CD8-positive, alpha-beta memory T cell (primary cell): ENCODE measurements around the gene STK39. TPM values are rescaled to one million over a fixed set of nuclear protein-coding genes. Genes with fewer than 3 reads are reported as not detected.

Experiments used
- CTCF ChIA-PET: fragments of 350-600 bp; sonication (Branson Sonifier 250); formaldehyde crosslinking; loops from one replicate; lab custom pipeline; 2021; ENCODE audit warnings: antibody characterized with exemption; lab: Charles Lee
- POLR2A ChIA-PET: fragments of 350-600 bp; sonication (Branson Sonifier 250); formaldehyde crosslinking; loops from one replicate; lab custom pipeline; 2021; ENCODE audit warnings: antibody characterized with exemption; lab: Charles Lee
- DNase-seq, 5 donors: peaks; one replicate each; pipeline versions ENCODE4 v3.0.0 to v3.0.0-alpha.2; 2020 to 2022; ENCODE audit warnings: mixed read lengths in 1 of 5
- H3K27ac ChIP-seq: one replicate; pipeline ENCODE4 v1.7.0; 2013; ENCODE audit warnings: low read depth, mild to moderate bottlenecking, low read length, moderate library complexity
- H3K27me3 ChIP-seq: 2 replicates; pipeline ENCODE4 v1.7.0; 2013; ENCODE audit warnings: low read length, mild to moderate bottlenecking; ENCODE audit not compliant: insufficient read depth, poor library complexity, severe bottlenecking
- H3K36me3 ChIP-seq: 2 replicates; pipeline ENCODE4 v1.7.0; 2013; ENCODE audit warnings: mild to moderate bottlenecking, low read length, moderate library complexity; ENCODE audit not compliant: insufficient read depth
- H3K4me1 ChIP-seq: 2 replicates; pipeline ENCODE4 v1.7.0; 2013; ENCODE audit warnings: mild to moderate bottlenecking, low read length, moderate library complexity; ENCODE audit not compliant: insufficient read depth
- H3K4me3 ChIP-seq: 2 replicates; pipeline ENCODE4 v1.7.0; 2013; ENCODE audit warnings: mild to moderate bottlenecking, low read length
- H3K9me3 ChIP-seq: 2 replicates; pipeline ENCODE4 v1.7.0; 2013; ENCODE audit warnings: mild to moderate bottlenecking, low read length
- H3K27ac Mint-ChIP-seq, 8 donors: one replicate each; pipeline ENCODE4 v1.8.0; 2020 to 2021; ENCODE audit warnings: mixed read lengths in 8 of 8, mild to moderate bottlenecking in 6 of 8, inconsistent platforms in 3 of 8, moderate library complexity in 3 of 8
- H3K27me3 Mint-ChIP-seq, 2 donors: one replicate each; pipeline ENCODE4 v1.8.0; 2020 to 2021; ENCODE audit warnings: mixed read lengths in 2 of 2, mild to moderate bottlenecking in 1 of 2, moderate library complexity in 1 of 2
- H3K36me3 Mint-ChIP-seq, 3 donors: one replicate each; pipeline ENCODE4 v1.8.0; 2020 to 2021; ENCODE audit warnings: mixed read lengths in 3 of 3, inconsistent platforms in 1 of 3, mild to moderate bottlenecking in 1 of 3
- H3K4me1 Mint-ChIP-seq, 3 donors: one replicate each; pipeline ENCODE4 v1.8.0; 2020 to 2021; ENCODE audit warnings: mixed read lengths in 3 of 3, inconsistent platforms in 1 of 3, mild to moderate bottlenecking in 1 of 3
- H3K4me3 Mint-ChIP-seq, 7 donors: one replicate each; pipeline ENCODE4 v1.8.0; 2020 to 2021; ENCODE audit warnings: mixed read lengths in 7 of 7, mild to moderate bottlenecking in 6 of 7, moderate library complexity in 4 of 7, inconsistent platforms in 2 of 7
- H3K9me3 Mint-ChIP-seq, 5 donors: one replicate each; pipeline ENCODE4 v1.8.0; 2020 to 2022; ENCODE audit warnings: mixed read lengths in 5 of 5, mild to moderate bottlenecking in 3 of 5, moderate library complexity in 2 of 5, inconsistent platforms in 1 of 5
- polyA plus RNA-seq: library from polyadenylated mRNA; unstranded; fragments of 300-500 nt; fragmentation: Illumina TruSeq; gene quantifications from one replicate; pipeline ENCODE4 v1.2.3, GENCODE V29; 2021
- total RNA-seq, 2 experiments: library from RNA; stranded (reverse); gene quantifications; one replicate each; pipeline ENCODE4 v1.2.3, GENCODE V29; 2021

The STK39 gene
- total and polyA plus RNA-seq, 3 experiments from 2014 or later = 11.2 to 28.3 (median 25.7) TPM

DNA sequence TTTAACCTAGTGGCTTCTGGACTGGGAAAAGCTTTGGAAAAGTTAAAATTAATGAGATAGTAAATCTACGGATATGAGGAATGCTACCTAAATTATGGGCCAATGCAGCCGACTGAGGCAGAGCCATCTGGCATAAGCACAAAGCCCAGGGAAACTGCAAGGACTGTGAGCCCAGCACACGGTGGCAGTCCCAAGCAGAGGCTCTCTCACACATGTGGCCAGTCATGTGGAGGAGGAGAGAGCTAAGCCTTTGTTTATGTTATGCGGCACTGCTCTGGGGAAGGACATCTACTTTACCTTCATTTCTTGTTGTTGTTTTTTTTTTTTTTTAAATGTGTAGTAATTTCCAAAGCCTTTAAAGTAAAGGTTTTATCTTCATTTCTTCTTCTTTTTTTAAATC lies 267.0 kb downstream of the STK39 start:
- ChIA-PET POLR2A (no interaction called here), CTCF (no interaction called here)
- peaks cover 0 to 1% of the 10 kb centered on the region in 2 donors for H3K27me3 Mint-ChIP-seq
- H3K36me3 Mint-ChIP-seq = peaks cover 43 to 72% (median 43%) of the 10 kb centered on the region in 3 donors
- no peak overlapping the region for H3K4me3 Mint-ChIP-seq
- Histone ChIP-seq H3K9me3 (no peaks in the 10 kb centered on the region), H3K27ac (no peak overlapping the region), H3K4me3 (no peak overlapping the region), H3K27me3 (no peaks in the 10 kb centered on the region), H3K36me3 (no peaks in the 10 kb centered on the region), H3K4me1 (no peaks in the 10 kb centered on the region)
- H3K9me3 Mint-ChIP-seq = peaks cover 0 to 3% (median 0%) of the 10 kb centered on the region in 5 donors
- no peak overlapping the region for H3K27ac Mint-ChIP-seq
- DNase-seq = no peak
- peaks cover 0 to 5% (median 2%) of the 10 kb centered on the region in 3 donors for H3K4me1 Mint-ChIP-seq

DNA sequence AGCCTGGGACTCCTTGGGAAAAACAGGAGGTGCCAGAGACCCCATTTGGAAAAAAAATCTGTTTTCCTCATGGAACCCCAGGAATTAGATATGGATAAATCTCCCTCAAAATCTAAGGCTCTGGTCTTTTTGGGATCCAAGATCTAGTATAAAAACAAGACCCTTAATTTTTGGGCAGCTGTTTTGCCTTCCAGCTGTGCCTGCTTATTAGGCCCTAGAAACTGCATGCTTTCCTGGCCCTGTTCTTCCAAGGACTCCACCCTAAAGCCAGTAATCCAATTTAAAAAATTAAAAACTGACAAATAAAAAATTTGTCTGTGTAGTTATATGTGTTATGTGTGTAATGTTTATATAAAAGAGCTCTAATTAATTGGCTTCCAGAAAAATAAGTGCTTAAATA lies 274.6 kb downstream of the STK39 start:
- H3K27ac ChIP-seq = no peak overlapping the region
- peaks cover 0 to 9% (median 9%) of the 10 kb centered on the region in 3 donors for H3K4me1 Mint-ChIP-seq
- no peak overlapping the region for H3K4me3 ChIP-seq
- ChIA-PET POLR2A (no interaction called here), CTCF (interaction anchor here (1.1 kb wide), 1 partner anchor 13 kb away, joined by 3 read pairs; no protein-coding TSS in a partner anchor)
- no peaks in the 10 kb centered on the region for H3K27me3 ChIP-seq
- no peak overlapping the region for H3K4me3 Mint-ChIP-seq
- peaks cover 18 to 40% (median 35%) of the 10 kb centered on the region in 3 donors for H3K36me3 Mint-ChIP-seq
- H3K9me3 ChIP-seq = no peaks in the 10 kb centered on the region
- no peaks in the 10 kb centered on the region for H3K4me1 ChIP-seq
- DNase-seq = no peak
- no peak overlapping the region for H3K27ac Mint-ChIP-seq
- peaks cover 0 to 1% of the 10 kb centered on the region in 2 donors for H3K27me3 Mint-ChIP-seq
- peaks cover 0 to 13% (median 2%) of the 10 kb centered on the region in 5 donors for H3K9me3 Mint-ChIP-seq
- H3K36me3 ChIP-seq = no peaks in the 10 kb centered on the region

DNA sequence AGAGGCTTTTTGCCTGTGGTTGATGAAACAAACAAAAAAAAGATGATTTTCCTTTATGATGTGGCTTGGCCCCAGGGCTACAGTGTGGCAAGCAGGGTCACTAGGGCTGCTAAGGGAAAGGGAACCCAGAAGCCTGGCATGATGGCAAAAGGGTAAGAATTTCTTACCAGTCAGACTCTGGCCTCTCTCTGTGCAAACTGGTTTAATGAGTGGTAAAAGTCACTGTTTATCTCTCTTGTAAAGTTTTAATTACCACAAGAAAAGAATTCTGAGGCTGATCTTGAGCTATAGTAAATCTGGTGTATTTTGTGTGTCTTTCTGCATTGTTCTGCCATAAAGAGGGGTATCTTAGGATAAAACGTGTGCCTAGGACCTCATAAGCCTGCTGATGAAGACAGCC lies 275.4 kb downstream of the STK39 start:
- Histone ChIP-seq H3K4me3 (no peak overlapping the region), H3K27me3 (no peaks in the 10 kb centered on the region), H3K27ac (no peak overlapping the region), H3K36me3 (no peaks in the 10 kb centered on the region), H3K9me3 (no peaks in the 10 kb centered on the region), H3K4me1 (no peaks in the 10 kb centered on the region)
- ChIA-PET CTCF (no interaction called here), POLR2A (no interaction called here)
- Mint-ChIP-seq H3K36me3 (peaks cover 15 to 37% (median 29%) of the 10 kb centered on the region in 3 donors), H3K27ac (no peak overlapping the region), H3K9me3 (peaks cover 0 to 13% (median 2%) of the 10 kb centered on the region in 5 donors), H3K4me3 (no peak overlapping the region), H3K4me1 (peaks cover 0 to 9% (median 9%) of the 10 kb centered on the region in 3 donors), H3K27me3 (no peaks in the 10 kb centered on the region)
- DNase-seq = no peak

DNA sequence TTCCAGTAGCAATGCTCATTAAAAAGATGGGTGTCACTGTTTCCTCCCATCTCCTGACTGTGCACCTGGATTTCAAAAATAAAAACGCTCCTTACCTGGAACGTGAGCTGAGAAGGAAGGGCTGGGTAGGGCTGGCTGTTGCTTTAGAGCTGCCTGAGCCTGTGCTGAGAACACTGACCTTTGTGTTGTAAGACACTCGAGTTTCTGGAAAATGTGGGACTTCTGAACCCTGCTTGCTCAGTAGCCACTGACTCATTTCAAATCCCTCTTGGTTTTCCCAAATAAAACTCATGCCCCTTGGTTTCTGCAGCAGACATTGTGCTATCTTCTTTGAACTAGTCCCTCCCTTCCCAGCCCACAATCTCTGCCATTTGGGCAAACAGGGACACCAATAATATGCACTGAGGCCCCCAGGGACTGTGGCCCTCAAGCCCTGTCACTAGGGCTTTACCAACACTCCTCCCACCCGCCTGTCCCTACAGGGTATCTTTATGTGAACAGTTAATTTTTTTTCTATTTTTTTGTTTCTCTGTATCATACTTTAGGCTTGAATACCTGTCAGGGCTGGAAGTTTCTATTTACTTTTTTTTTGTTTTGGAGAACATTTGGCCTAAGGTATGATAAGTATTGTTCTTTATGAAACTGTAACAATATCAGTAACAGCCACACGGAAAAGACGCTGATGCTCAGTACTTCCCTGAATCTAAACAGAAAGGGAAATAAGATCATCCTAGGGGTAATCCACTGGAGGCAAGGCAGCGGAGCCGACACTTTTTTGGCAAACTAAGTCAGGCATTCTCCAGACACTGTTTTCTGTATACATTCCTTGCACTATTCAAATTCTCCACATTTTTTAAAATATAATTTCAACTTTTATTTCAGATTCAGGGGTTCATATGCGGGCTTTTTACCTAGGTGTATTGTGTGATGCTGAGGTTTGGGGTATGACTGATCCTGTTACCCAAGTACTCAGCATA lies 280.2 kb downstream of the STK39 start:
- H3K27ac Mint-ChIP-seq = peak overlapping the region in 4 of 8 donors; percentile 25 to 47 (median 32)
- H3K36me3 Mint-ChIP-seq = peaks cover 15 to 45% (median 19%) of the 10 kb centered on the region in 3 donors
- Histone ChIP-seq H3K4me3 (no peak overlapping the region), H3K4me1 (no peaks in the 10 kb centered on the region), H3K27ac (no peak overlapping the region), H3K27me3 (no peaks in the 10 kb centered on the region), H3K36me3 (no peaks in the 10 kb centered on the region), H3K9me3 (no peaks in the 10 kb centered on the region)
- peaks cover 0 to 9% (median 6%) of the 10 kb centered on the region in 3 donors for H3K4me1 Mint-ChIP-seq
- no peak overlapping the region for H3K4me3 Mint-ChIP-seq
- ChIA-PET CTCF (no interaction called here), POLR2A (no interaction called here)
- H3K9me3 Mint-ChIP-seq = peaks cover 0 to 7% (median 0%) of the 10 kb centered on the region in 5 donors
- no peak for DNase-seq
- no peaks in the 10 kb centered on the region for H3K27me3 Mint-ChIP-seq

DNA sequence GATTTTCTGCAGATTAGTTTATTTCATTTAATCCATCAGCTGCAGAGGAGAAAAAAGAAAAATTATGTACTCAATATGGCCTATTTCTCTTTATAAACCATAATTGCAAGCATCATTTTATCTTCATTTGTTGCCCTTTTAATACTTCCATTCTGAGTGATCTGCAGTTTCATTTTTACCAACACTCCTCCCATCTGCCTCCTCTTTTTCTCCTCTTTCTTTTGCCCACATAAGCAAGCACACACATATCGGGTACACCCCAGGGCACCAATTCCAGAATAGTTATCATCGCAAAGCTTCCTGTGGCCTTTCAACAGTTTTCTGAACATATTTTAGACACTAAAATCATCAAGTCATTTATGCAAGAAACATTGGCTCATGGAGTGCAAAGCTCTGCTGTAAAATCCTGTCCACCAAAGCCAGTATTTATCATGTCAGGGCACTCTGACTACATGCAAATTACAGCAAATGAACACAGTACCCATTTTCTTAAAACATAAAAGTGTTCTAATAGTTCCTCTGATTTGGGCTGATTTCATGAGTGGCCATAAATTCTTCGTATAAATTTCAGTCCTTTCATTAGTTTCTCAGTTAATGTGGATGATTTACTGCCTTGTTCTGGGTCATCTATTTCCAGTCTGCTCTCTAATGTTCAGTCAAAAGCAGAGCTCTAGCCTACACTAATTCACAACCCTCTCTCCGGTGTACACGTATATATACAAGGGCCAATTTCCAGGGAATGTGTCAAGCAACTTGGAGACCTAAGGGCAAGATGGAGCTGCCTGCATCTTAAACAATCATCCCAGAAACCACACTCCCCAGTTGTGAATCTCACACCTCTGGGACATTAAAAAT lies 281.3 kb downstream of the STK39 start:
- H3K27me3 ChIP-seq = no peaks in the 10 kb centered on the region
- H3K27ac ChIP-seq = no peak overlapping the region
- DNase-seq = no peak
- no peaks in the 10 kb centered on the region for H3K36me3 ChIP-seq
- ChIA-PET CTCF (no interaction called here), POLR2A (no interaction called here)
- H3K4me1 ChIP-seq = no peaks in the 10 kb centered on the region
- peaks cover 0 to 9% (median 6%) of the 10 kb centered on the region in 3 donors for H3K4me1 Mint-ChIP-seq
- no peak overlapping the region for H3K4me3 Mint-ChIP-seq
- H3K27me3 Mint-ChIP-seq = no peaks in the 10 kb centered on the region
- H3K27ac Mint-ChIP-seq = peak overlapping the region in 3 of 8 donors; percentile 5 to 44 (median 18)
- no peaks in the 10 kb centered on the region for H3K9me3 ChIP-seq
- H3K9me3 Mint-ChIP-seq = no peaks in the 10 kb centered on the region
- H3K36me3 Mint-ChIP-seq = peaks cover 12 to 51% (median 21%) of the 10 kb centered on the region in 3 donors
- H3K4me3 ChIP-seq = no peak overlapping the region

DNA sequence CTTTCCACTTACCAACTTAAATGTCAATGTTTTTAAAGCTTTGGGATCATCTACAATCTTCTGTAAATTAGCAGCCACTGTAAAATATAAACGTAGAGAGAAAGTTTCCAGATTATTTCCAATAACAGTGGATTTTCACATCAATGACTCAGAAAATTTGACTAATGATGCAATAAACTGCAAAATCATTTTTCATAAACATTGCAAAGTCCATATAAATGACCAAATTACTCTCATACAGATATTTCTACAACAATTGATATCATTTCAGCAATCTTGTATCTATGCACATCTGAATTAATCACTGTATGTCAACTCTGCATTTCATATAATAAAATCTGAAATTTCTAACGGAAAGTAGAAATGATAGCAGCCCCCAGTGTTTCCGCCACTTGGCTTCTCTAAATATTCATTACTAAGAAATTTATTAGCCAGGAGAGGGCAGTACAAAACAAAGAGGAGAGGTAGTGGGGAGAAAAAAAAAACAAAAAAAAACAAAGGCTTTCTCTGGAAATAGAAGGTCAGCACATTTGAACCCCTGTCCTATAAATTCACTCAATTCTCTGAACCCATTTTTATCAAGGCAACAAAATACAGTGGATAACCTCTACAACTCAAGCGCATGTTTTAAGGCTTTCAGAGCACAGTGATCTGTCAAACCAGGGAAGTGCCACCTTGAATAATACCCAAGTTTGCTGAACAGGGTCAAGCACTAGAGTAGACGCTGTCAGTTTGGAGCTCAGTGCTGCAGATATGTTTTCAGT lies 282.6 kb downstream of the STK39 start:
- H3K27me3 ChIP-seq = no peaks in the 10 kb centered on the region
- no peaks in the 10 kb centered on the region for H3K4me1 ChIP-seq
- H3K27me3 Mint-ChIP-seq = no peaks in the 10 kb centered on the region
- H3K4me1 Mint-ChIP-seq = peaks cover 0 to 8% (median 4%) of the 10 kb centered on the region in 3 donors
- no peak overlapping the region for H3K4me3 Mint-ChIP-seq
- no peak overlapping the region for H3K27ac ChIP-seq
- H3K27ac Mint-ChIP-seq = no peak overlapping the region
- no peak overlapping the region for H3K4me3 ChIP-seq
- peaks cover 17 to 62% (median 24%) of the 10 kb centered on the region in 3 donors for H3K36me3 Mint-ChIP-seq
- H3K36me3 ChIP-seq = no peaks in the 10 kb centered on the region
- H3K9me3 ChIP-seq = no peaks in the 10 kb centered on the region
- ChIA-PET POLR2A (no interaction called here), CTCF (no interaction called here)
- H3K9me3 Mint-ChIP-seq = no peaks in the 10 kb centered on the region
- no peak for DNase-seq

GRCh38 chr2:167963899-167964649 lies 283.3 kb downstream of the STK39 start:
- POLR2A ChIA-PET = no interaction called here
- Histone ChIP-seq H3K4me3 (no peak overlapping the region), H3K9me3 (no peaks in the 10 kb centered on the region), H3K27ac (no peak overlapping the region), H3K27me3 (no peaks in the 10 kb centered on the region), H3K4me1 (no peaks in the 10 kb centered on the region), H3K36me3 (no peaks in the 10 kb centered on the region)
- Mint-ChIP-seq H3K4me3 (no peak overlapping the region), H3K4me1 (peaks cover 0 to 3% (median 0%) of the 10 kb centered on the region in 3 donors), H3K27me3 (no peaks in the 10 kb centered on the region), H3K9me3 (no peaks in the 10 kb centered on the region), H3K36me3 (peaks cover 20 to 64% (median 26%) of the 10 kb centered on the region in 3 donors), H3K27ac (no peak overlapping the region)
- CTCF ChIA-PET = no interaction called here
- no peak for DNase-seq
